HepG2 (cell line): ENCODE results near the gene LRRC4C.

Experiments used
- CENPBD1 ChIP-seq: sonication (generic); formaldehyde crosslinking; IDR thresholded peaks from 2 replicates; pipeline ENCODE4 v1.8.0; 2022; ENCODE audit warnings: missing genetic modification reagents, low read depth, mild to moderate bottlenecking, borderline replicate concordance
- CTCF ChIP-seq: sonication (generic); formaldehyde crosslinking; IDR thresholded peaks from 2 replicates; pipeline ENCODE4 v1.5.0; 2020; ENCODE audit warnings: mild to moderate bottlenecking, missing genetic modification reagents, moderate library complexity
- IKZF1 ChIP-seq: fragments of 450-650 bp; IDR thresholded peaks from 2 replicates; pipeline ENCODE4 v1.7.1; 2016
- JUN ChIP-seq: sonication (generic); formaldehyde crosslinking; IDR thresholded peaks from 2 replicates; pipeline ENCODE4 v1.4.0; 2020; ENCODE audit warnings: mild to moderate bottlenecking, missing genetic modification reagents
- MEIS1 ChIP-seq: sonication (generic); formaldehyde crosslinking; IDR thresholded peaks from 2 replicates; pipeline ENCODE4 v1.9.0; 2021; ENCODE audit warnings: mild to moderate bottlenecking, missing genetic modification reagents, moderate library complexity, borderline replicate concordance
- MLX ChIP-seq: IDR thresholded peaks from 2 replicates; pipeline ENCODE4 v1.6.1; 2016
- PHB2 ChIP-seq: fragments of 450-650 bp; IDR thresholded peaks from 2 replicates; pipeline ENCODE4 v1.6.1; 2018; ENCODE audit not compliant: partially characterized antibody
- POLR2AphosphoS5 ChIP-seq: IDR thresholded peaks from 2 replicates; pipeline ENCODE4 v1.6.1; 2012; ENCODE audit warnings: low read depth, low read length
- ZNF354B ChIP-seq: sonication (generic); formaldehyde crosslinking; IDR thresholded peaks from 2 replicates; pipeline ENCODE4 v1.8.0; 2022; ENCODE audit warnings: mild to moderate bottlenecking, missing genetic modification reagents

- TF ChIP-seq CENPBD1 (CRISPR knock-in tag) (no peak), POLR2AphosphoS5 (no peak), ZNF354B (CRISPR knock-in tag) (no peak), CTCF (CRISPR knock-in tag) (no peak), IKZF1 (no peak), MEIS1 (no peak), PHB2 (no peak), MLX (no peak), JUN (CRISPR knock-in tag) (no peak)
Observed at GRCh38 chr11:40295466-40295865, 1164.0 kb downstream of the LRRC4C start.
